Left cardiac atrium (tissue), 4 donors: ENCODE results near the gene DNMT3A. TPM values are rescaled to one million over a fixed set of nuclear protein-coding genes. Genes with fewer than 3 reads are reported as not detected.

ENCODE experiments used
- ATAC-seq, 2 donors: fragments of 200-7000 bp; cut with Tn5 transposase; one replicate each; pipeline ENCODE4 v1.9.1; 2020; ENCODE audit warnings: mild to moderate bottlenecking in 2 of 2, moderate library complexity in 2 of 2
- DNase-seq: peaks from one replicate; pipeline ENCODE4 v3.0.0-alpha.2; 2020
- intact Hi-C, 2 donors: fragments of 100-400 bp; cut with DNase I; formaldehyde crosslinking; loops; one replicate each; pipeline versions ENCODE4 v1.14.1 to v1.15.1; 2022 to 2023
- total RNA-seq, 2 donors: library from RNA; stranded (reverse); fragmentation: NEBNext Ultra II Directional; extraction: Animal tissue kit (Norgen Biotek cat#: 25700); gene quantifications; one replicate each; pipeline ENCODE4 v1.2.1, GENCODE V29; 2021
- donor health status: DM: no; HTN: yes; CAD: no.
- donor health status: DM: no; HTN: yes; CAD: no; lungs with severe emphysema.
- donor health status: DM: yes; HTN: yes; CAD: no.
- donor health status: Dilated cardiomyopathy.

The DNMT3A gene
- total RNA-seq, 2 donors from 2014 or later: 18.4 to 19.1 TPM

- ATAC-seq: no peak
- intact Hi-C loops: no loop called here
- DNase-seq: no peak
Measured at GRCh38 chr2:25255745-25256487, 85.8 kb downstream of the DNMT3A start.

DNA sequence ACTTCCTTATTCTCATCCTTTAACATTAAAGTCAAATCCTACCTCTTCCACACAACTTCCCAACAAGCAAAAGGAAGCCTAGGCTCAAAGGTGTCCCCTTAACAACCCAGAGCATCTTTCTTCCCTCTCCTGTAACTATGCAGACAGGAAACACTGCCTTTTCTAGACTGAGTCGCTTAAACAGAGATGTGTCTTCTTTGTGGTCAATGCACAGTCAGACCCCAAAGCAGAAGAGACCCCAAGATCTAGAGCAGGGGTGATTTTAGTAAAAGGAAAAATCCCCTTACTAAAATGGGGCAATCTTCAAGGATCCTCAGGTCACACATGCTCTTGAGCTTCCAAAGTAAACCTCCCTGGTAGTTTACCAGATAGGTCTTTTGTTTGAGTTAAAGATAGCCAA is 86.8 kb downstream of the DNMT3A start:
- intact Hi-C loops: no loop called here
- DNase-seq: no peak
- ATAC-seq: no peak

DNA sequence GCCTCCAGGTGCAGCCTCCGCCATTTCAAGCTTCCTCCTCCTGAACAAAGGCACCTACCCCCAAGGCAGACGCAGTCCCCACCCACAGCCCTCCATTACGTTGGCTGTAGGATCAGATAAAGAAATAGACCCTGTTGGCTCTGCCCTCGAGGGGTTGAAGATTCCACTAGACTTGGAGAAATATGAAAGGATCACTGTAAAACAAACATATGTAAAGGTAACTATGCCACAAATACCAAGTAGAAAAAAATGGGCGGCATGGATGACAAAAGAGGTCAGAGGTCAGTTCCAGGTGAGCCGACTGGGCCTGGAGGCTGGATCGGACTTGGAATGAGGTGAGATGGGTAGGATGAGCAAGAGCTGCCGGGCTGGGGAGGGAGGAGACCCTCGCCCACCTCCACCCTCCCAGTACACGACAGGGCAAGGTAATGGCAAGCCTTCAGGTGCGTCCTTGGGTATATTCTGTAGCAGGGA is 88.5 kb downstream of the DNMT3A start:
- ATAC-seq (no peak), DNase-seq (no peak)
- intact Hi-C loops: no loop called here

GRCh38 chr2:25252291-25253152 is 89.2 kb downstream of the DNMT3A start:
- ATAC-seq: peak; percentile 76 to 81
- DNase-seq: peak; percentile 82
- intact Hi-C loops: no loop called here

GRCh38 chr2:25251422-25252273 is 90.1 kb downstream of the DNMT3A start:
- intact Hi-C loops: no loop called here
- DNase-seq: peak; percentile 59
- peak; percentile 55 to 63 for ATAC-seq

DNA sequence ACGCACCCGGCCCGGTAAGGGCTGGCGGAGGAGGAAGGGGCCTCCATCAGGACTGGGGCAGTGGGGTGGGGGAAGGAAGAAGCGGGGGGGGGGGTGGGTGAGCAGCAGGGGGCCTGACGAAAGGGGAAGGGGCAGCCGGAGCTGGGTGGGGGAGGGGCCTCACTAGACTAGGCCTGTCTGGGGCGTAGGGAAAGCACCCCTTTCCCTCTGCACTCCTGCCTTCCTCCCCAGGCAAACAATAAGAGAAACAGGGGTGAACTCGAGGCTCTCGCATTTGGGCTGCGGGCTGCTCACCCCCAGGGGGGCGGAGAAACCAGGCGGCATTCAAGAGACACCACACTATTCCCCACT is 90.7 kb downstream of the DNMT3A start:
- intact Hi-C loops: no loop called here
- DNase-seq (no peak), ATAC-seq (no peak)

- DNase-seq (no peak), ATAC-seq (no peak)
Measured at GRCh38 chr2:25250331-25251070, 91.2 kb downstream of the DNMT3A start.

GRCh38 chr2:25249785-25250184 is 91.9 kb downstream of the DNMT3A start:
- ATAC-seq (no peak), DNase-seq (no peak)
- intact Hi-C loops: no loop called here

More at GRCh38 chr2:25250331-25251070, 91.2 kb downstream of the DNMT3A start:
- intact Hi-C loops: no loop called here

DNA sequence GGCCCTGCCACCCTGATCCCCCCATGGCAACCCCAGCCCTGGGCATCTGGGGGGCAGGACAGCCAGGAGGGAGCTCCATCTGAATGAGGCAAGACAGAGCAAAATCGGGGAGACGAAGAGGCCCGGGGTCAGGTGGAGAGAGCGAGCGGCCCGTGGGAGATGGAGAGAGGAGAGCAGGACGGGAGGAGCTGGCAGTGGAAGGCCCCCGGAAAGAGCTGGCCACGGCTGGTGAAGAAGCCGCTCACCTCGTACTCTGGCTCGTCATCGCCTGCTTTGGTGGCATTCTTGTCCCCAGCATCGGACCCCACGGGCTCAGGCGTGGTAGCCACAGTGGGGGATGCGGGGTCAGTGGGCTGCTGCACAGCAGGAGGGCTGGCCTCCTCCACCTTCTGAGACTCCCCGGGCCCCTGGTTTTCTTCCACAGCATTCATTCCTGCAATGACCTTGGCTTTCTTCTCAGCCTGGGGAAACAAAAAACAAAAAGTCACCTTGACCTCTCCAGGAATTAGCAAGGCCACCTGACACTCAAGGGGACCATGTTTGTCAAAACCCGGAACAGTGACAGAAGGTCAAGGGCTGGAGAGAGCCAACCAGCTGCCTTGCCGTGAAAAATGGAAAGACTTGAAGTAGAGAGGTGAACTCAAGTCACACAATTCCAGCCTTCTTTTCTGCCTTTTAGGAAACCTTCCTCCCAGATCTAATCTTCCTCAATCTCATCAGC is 93.8 kb downstream of the DNMT3A start:
- DNase-seq (no peak), ATAC-seq (no peak)
- intact Hi-C loops: no loop called here

DNA sequence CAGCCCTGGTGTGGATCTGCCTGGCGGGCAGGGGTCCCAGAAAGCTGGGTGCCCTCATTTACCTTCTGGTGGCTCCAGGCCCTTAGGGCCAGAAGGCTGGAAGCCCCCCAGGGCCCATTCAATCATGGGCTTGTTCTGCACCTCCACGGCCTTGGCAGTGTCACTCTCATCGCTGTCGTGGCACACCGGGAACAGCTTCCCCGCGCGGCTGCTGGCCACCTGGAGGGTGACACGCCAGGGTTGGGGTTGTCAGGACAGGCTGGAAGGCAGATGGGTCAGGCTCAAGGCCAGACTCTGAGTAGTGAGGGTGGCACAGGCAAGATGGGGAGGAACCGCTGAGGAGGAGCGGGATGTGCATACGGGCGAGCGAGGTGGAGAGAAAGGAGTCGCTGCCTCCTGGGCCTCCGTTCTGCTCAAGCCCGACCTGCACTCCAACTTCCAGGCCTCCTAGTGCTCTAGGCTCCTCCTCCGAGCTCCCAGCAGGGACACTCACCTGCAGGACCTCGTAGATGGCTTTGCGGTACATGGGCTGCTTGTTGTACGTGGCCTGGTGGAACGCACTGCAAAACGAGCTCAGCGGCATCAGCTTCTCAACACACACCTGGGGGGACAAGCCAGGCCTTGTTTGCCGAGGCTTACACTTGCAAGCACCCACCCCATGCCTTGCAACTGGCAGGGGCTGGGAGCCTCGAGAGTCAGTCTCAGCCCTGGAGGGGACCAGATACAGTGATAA is 95.0 kb downstream of the DNMT3A start:
- ATAC-seq (no peak), DNase-seq (no peak)
- intact Hi-C loops: no loop called here

DNA sequence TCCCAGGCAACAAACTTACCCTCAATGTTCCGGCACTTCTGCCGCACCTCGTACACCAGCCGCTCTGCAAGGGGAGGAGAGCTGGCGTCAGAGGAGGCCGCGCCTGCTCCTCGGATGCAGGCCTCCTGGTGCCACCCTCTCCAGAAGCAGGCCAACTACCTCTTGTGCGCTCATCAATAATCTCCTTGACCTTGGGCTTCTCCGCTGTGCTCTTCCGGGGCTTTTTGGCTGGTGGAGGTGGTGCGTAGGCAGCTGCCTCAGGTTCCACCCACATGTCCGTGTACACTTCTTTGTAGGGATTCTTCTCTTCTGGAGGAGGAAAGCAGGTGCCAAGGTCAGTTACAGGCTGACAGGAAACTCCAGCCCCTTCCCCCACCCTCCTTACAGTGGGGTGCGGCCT is 95.7 kb downstream of the DNMT3A start:
- intact Hi-C loops: no loop called here
- ATAC-seq (no peak), DNase-seq (no peak)

GRCh38 chr2:25245141-25245540 is 96.6 kb downstream of the DNMT3A start:
- DNase-seq: no peak
- intact Hi-C loops: no loop called here
- ATAC-seq: no peak

DNA sequence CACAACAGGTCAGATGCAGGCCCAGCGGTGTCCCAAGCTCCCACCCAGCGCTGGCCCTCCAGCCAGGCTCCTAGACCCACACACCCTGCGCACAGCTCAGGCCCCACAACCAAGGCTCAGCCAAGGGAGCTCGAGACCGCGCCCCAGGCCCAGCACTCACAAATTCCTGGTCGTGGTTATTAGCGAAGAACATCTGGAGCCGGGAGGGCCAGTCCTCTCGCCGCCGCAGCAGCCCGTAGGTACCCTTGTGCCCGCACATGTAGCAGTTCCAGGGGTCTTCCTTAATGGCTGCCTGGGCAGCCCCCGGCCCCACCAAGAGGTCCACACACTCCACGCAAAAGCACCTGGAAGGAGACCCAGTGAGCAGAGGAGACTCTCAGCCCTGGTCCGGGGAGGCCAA is 97.7 kb downstream of the DNMT3A start:
- DNase-seq (no peak), ATAC-seq (no peak)
- intact Hi-C loops: no loop called here

DNA sequence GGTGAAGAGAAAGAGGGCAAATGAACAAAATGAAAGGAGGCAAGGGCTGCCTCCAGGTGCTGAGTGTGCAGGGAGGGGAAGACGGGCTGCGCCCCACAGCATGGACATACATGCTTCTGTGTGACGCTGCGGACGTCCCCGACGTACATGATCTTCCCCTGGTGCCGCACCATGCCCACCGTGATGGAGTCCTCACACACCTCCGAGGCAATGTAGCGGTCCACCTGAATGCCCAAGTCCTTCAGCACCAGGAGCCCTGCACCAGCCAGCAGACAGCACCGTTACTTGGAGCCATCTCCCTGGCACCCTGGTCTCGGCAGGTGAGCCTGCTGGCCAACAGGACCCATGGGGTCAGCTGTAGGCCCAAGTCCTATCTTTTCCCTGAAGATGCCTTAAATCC is 100.3 kb downstream of the DNMT3A start:
- DNase-seq (no peak), ATAC-seq (no peak)
- intact Hi-C loops: no loop called here

DNA sequence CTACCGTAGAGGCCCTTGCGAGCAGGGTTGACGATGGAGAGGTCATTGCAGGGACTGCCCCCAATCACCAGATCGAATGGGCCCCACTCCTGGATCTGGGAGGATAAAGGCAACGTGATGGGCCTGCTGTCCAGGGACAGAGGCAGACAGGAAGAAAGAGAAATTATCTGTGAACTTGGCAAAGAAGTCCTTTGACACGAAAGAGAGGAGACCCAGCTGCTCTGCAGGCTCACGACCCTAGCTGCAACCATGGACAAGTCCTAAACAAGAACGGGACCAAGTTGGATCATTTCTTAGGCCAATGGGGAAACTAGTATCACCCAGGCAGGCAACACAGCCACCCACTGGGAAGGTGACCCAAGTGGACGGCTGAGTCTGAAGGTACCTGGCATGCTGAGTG is 101.1 kb downstream of the DNMT3A start:
- ATAC-seq (no peak), DNase-seq (no peak)
- intact Hi-C loops: no loop called here

DNA sequence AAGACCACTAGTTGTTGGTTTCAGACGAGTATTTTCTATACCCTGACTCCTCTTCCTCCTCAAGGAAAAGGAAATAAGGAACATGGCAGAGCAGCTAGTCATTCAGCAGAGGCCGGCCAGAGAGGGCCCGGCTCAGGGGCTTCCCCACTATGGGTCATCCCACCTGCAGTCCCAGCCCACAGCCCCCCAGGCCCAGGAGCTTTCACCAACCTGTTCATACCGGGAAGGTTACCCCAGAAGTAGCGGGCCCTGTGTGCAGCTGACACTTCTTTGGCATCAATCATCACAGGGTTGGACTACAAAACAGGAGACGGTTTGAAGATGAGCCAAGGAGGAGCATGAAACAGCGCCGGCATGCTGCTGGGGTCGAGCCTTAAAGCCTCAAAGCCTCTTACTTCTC is 102.8 kb downstream of the DNMT3A start:
- intact Hi-C loops: no loop called here
- ATAC-seq (no peak), DNase-seq (no peak)

- intact Hi-C loops: no loop called here
- DNase-seq (no peak), ATAC-seq (no peak)
Measured at GRCh38 chr2:25237764-25238163, 104.0 kb downstream of the DNMT3A start.

DNA sequence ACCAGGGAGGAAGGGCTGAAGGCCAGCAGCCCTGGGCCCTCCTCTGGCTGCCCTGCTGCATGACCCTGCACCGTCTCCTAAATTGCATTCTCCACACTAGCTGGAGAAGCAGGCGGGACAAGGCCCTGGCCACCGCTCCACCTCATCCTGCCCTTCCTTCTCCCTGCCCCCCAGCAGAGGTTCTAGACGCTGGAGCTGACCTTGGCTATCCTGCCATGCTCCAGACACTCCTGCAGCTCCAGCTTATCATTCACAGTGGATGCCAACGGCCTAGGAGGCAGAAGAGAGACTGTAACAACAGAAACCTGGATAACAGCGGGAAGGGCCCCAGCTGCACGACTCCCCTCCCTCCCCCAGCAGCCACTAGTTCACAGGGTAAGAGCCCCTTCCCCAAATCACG is 105.0 kb downstream of the DNMT3A start:
- intact Hi-C loops: no loop called here
- DNase-seq (no peak), ATAC-seq (peak in 1 of 2 donors; percentile 24)
